Endodermal cell (in vitro differentiated cells): ENCODE data around the gene FANK1. TPM values are rescaled to one million over a fixed set of nuclear protein-coding genes. Genes with fewer than 3 reads are reported as not detected.

Experiments used
- DNase-seq: peaks from one replicate; pipeline ENCODE4 v3.0.0-alpha.2; 2017
- H3K27ac ChIP-seq: 2 replicates; pipeline ENCODE4 v1.5.1; 2013; ENCODE audit warnings: mild to moderate bottlenecking, low read depth, low read length, moderate library complexity
- H3K27me3 ChIP-seq: 2 replicates; pipeline ENCODE4 v1.6.1; 2013; ENCODE audit warnings: mild to moderate bottlenecking, low read length, moderate library complexity; ENCODE audit not compliant: insufficient read depth, control insufficient read depth, poor library complexity, severe bottlenecking
- H3K36me3 ChIP-seq: 2 replicates; pipeline ENCODE4 v1.7.0; 2013; ENCODE audit warnings: mild to moderate bottlenecking, low read length, moderate library complexity; ENCODE audit not compliant: control insufficient read depth, insufficient read depth
- H3K4me1 ChIP-seq: one replicate; pipeline ENCODE4 v1.7.0; 2013; ENCODE audit warnings: low read length; ENCODE audit not compliant: control insufficient read depth, insufficient read depth
- H3K4me3 ChIP-seq: 2 replicates; pipeline ENCODE4 v1.5.1; 2013; ENCODE audit warnings: mild to moderate bottlenecking, low read length, moderate library complexity
- H3K9ac ChIP-seq: 2 replicates; pipeline ENCODE4 v1.6.1; 2013; ENCODE audit warnings: mild to moderate bottlenecking, low read length, moderate library complexity; ENCODE audit not compliant: poor library complexity, severe bottlenecking; ENCODE audit errors: extremely low read depth
- H3K9me3 ChIP-seq: 2 replicates; pipeline ENCODE4 v1.6.1; 2013; ENCODE audit warnings: mild to moderate bottlenecking, low read length, moderate library complexity; ENCODE audit not compliant: control insufficient read depth
- H3K27ac Mint-ChIP-seq: 2 replicates; pipeline ENCODE4 v1.8.0; 2020; ENCODE audit warnings: mixed read lengths
- H3K27me3 Mint-ChIP-seq: 2 replicates; pipeline ENCODE4 v1.8.0; 2021; ENCODE audit warnings: mild to moderate bottlenecking, mixed read lengths; ENCODE audit not compliant: insufficient read depth
- H3K36me3 Mint-ChIP-seq: 2 replicates; pipeline ENCODE4 v1.8.0; 2020; ENCODE audit warnings: low read depth, mixed read lengths
- H3K4me1 Mint-ChIP-seq: 2 replicates; pipeline ENCODE4 v1.8.0; 2020; ENCODE audit warnings: mixed read lengths
- H3K4me3 Mint-ChIP-seq: 2 replicates; pipeline ENCODE4 v1.8.0; 2020; ENCODE audit warnings: mild to moderate bottlenecking, moderate library complexity, mixed read lengths
- H3K9me3 Mint-ChIP-seq: 2 replicates; pipeline ENCODE4 v1.8.0; 2020; ENCODE audit warnings: mild to moderate bottlenecking, mixed read lengths
- WGBS, 2 experiments: methylation state at CpG; one replicate each; pipeline versions ENCODE4 v1.1.5 to v1.1.7; 2013; ENCODE audit warnings: missing lambda C conversion rate in 2 of 2, mixed read lengths in 1 of 2; ENCODE audit not compliant: insufficient coverage in 1 of 2, insufficient read length in 1 of 2; 5-methylcytosine and 5-hydroxymethylcytosine counted together
- total RNA-seq, 2 donors: library from RNA; stranded (reverse); fragmentation: NEBNext Ultra II Directional in 1 of 2; extraction: Animal tissue kit (Norgen Biotek cat#: 25700) in 1 of 2; gene quantifications; 2 replicates in 1 of 2; 3 replicates in 1 of 2; pipeline ENCODE4 v1.2.1, GENCODE V29; 2021
- TF ChIP-seq, protein P1 (sequence below): fragments of 200-600 bp; sonication (generic); conservative IDR thresholded peaks from 2 replicates; pipeline ENCODE4 v1.5.0; 2021; ENCODE audit warnings: antibody characterized with exemption, mild to moderate bottlenecking

FANK1 gene
- total RNA-seq, 2 donors from 2014 or later: 7.7 to 10.0 TPM

DNA sequence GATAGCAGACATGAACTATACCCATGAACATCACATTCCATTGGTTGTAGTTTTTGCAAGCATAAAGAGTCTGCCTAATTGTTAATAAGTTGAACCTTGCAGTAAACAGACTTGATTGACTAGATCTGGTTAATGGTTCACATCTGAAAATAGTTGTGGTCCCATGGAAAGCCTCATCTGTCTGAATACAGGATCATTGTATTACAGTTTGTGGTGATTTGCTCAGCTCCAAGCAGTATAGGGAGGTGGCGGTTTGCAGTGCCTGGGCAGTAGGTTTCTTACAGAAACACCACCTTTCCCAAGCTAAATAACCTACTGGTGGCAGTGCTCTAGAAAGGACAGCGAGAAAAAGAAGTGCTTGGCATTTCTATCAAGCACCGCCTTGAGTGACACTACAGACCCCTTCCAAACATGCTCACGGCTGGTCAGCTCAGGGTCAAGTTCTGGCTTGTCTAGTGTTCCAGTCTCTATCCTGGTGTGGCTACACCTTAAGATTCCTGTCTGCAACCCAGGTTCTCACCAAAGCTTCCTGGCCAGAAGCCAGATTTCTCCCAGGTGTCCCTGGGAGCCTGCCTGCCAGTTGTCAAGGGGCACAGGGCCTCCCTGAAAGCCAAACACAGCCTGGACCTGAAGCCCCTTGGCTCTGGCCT is 119.9 kb downstream of the FANK1 start:
- H3K4me3 ChIP-seq: no peak overlapping the region
- WGBS, 2 experiments: 94 to 96% methylated on average over 3 to 4 of the region's 4 CpGs
- H3K9me3 ChIP-seq: no peaks in the 10 kb centered on the region
- no peaks in the 10 kb centered on the region for H3K36me3 ChIP-seq
- TF ChIP-seq, protein P1, sequence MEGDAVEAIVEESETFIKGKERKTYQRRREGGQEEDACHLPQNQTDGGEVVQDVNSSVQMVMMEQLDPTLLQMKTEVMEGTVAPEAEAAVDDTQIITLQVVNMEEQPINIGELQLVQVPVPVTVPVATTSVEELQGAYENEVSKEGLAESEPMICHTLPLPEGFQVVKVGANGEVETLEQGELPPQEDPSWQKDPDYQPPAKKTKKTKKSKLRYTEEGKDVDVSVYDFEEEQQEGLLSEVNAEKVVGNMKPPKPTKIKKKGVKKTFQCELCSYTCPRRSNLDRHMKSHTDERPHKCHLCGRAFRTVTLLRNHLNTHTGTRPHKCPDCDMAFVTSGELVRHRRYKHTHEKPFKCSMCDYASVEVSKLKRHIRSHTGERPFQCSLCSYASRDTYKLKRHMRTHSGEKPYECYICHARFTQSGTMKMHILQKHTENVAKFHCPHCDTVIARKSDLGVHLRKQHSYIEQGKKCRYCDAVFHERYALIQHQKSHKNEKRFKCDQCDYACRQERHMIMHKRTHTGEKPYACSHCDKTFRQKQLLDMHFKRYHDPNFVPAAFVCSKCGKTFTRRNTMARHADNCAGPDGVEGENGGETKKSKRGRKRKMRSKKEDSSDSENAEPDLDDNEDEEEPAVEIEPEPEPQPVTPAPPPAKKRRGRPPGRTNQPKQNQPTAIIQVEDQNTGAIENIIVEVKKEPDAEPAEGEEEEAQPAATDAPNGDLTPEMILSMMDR: no peak
- no peak overlapping the region for H3K9ac ChIP-seq
- Mint-ChIP-seq H3K4me1 (peaks cover 9% of the 10 kb centered on the region), H3K36me3 (no peaks in the 10 kb centered on the region), H3K27ac (no peak overlapping the region), H3K9me3 (no peaks in the 10 kb centered on the region), H3K4me3 (no peak overlapping the region), H3K27me3 (no peaks in the 10 kb centered on the region)
- no peak overlapping the region for H3K27ac ChIP-seq
- no peaks in the 10 kb centered on the region for H3K27me3 ChIP-seq
- peaks cover 7% of the 10 kb centered on the region for H3K4me1 ChIP-seq
- no peak for DNase-seq

DNA sequence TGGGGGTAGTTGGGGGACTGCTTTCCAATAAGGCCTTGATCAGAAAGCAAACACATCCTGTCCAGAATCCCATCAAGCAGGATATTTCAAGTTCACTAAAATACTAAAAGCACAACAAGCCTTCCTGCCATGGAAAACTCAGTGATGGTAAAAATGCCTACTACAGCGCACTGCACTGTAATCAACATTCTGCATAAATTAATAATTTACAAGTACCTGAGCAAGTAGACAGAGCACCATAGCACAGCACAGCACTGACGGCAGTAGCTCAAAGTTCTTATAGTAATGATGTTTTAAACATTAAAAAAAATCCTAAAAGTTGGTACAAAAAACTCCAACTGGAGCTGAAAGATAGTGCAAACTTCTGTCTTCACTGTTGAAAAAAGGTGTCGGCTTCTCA is 120.5 kb downstream of the FANK1 start:
- H3K4me1 Mint-ChIP-seq: peaks cover 9% of the 10 kb centered on the region
- no peak overlapping the region for H3K4me3 Mint-ChIP-seq

DNA sequence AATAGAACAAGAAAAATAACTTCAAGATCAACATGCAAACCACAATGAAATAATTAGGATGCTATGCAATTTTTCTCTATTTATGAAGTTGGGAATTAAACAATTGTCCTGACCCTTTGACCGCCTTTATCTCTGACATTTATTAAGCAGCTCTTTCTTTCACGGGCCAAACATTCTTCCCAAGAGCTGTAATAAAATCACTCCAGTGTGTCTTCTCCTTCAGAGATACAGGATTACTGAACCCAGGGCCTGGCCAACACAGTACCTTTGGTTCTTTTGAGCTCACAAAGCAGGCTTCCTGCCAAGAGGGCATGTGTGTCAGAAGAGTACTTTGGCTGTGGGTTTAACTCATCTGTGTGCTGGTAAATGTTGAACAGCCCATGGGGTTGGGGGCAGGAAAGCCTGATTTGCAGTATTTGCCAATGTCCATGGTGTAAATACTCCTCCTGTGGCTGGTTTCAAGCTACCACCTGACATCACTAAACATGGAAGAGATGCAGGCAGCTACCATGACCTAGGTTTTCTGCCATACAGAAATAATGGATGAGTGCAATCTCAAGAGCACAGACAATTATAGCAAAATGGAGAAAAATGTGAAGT is 121.7 kb downstream of the FANK1 start:
- 95 to 100% methylated on average over 2 of the region's 2 CpGs for WGBS, 2 experiments
- no peak overlapping the region for H3K9ac ChIP-seq

More for the DNA sequence above, 120.5 kb downstream of the FANK1 start:
- no peak overlapping the region for H3K27ac ChIP-seq
- no peaks in the 10 kb centered on the region for H3K9me3 ChIP-seq
- H3K27me3 ChIP-seq: no peaks in the 10 kb centered on the region
- H3K9ac ChIP-seq: no peak overlapping the region
- H3K4me1 ChIP-seq: peaks cover 7% of the 10 kb centered on the region
- DNase-seq: no peak
- Mint-ChIP-seq H3K9me3 (no peaks in the 10 kb centered on the region), H3K36me3 (no peaks in the 10 kb centered on the region), H3K27me3 (no peaks in the 10 kb centered on the region), H3K27ac (no peak overlapping the region)
- TF ChIP-seq, protein P1: no peak
- 95 to 100% methylated on average over 1 to 3 of the region's 3 CpGs for WGBS, 2 experiments
- no peaks in the 10 kb centered on the region for H3K36me3 ChIP-seq
- no peak overlapping the region for H3K4me3 ChIP-seq

More for the DNA sequence above, 121.7 kb downstream of the FANK1 start:
- Mint-ChIP-seq H3K4me3 (no peak overlapping the region), H3K4me1 (peaks cover 9% of the 10 kb centered on the region), H3K27ac (no peak overlapping the region), H3K36me3 (no peaks in the 10 kb centered on the region), H3K27me3 (no peaks in the 10 kb centered on the region), H3K9me3 (no peaks in the 10 kb centered on the region)
- Histone ChIP-seq H3K27me3 (no peaks in the 10 kb centered on the region), H3K4me3 (no peak overlapping the region), H3K9me3 (no peaks in the 10 kb centered on the region), H3K27ac (no peak overlapping the region), H3K36me3 (no peaks in the 10 kb centered on the region), H3K4me1 (peaks cover 7% of the 10 kb centered on the region)
- TF ChIP-seq, protein P1: no peak
- no peak for DNase-seq
